Endothelial cell of umbilical vein (primary cell): ENCODE data around the gene SERPINA7.

Experiments
- CTCF ChIP-seq, 2 donors: IDR thresholded peaks; 1 replicate in 1 of 2; 2 replicates in 1 of 2; pipeline ENCODE4 v1.5.1; 2011; ENCODE audit warnings: low read length in 2 of 2, mild to moderate bottlenecking in 2 of 2, moderate library complexity in 2 of 2, control low read depth in 1 of 2, inconsistent platforms in 1 of 2, low read depth in 1 of 2; ENCODE audit not compliant: insufficient read depth in 1 of 2; ENCODE audit errors: extremely low read depth in 1 of 2
- EZH2 ChIP-seq: IDR thresholded peaks from 2 replicates; pipeline ENCODE4 v1.6.1; 2012; ENCODE audit warnings: borderline replicate concordance, low read depth, mild to moderate bottlenecking, moderate library complexity, low read length, inconsistent platforms; ENCODE audit not compliant: severe bottlenecking
- FOS ChIP-seq: IDR thresholded peaks from 2 replicates; pipeline ENCODE4 v1.6.1; 2011; ENCODE audit warnings: mild to moderate bottlenecking, low read length, moderate library complexity, borderline replicate concordance; ENCODE audit not compliant: insufficient read depth
- GATA2 ChIP-seq: IDR thresholded peaks from 2 replicates; pipeline ENCODE4 v1.7.0; 2011; ENCODE audit warnings: low read depth, mild to moderate bottlenecking, moderate library complexity, mixed read lengths, low read length; ENCODE audit not compliant: insufficient read length, insufficient read depth
- JUN ChIP-seq: IDR thresholded peaks from 2 replicates; pipeline ENCODE4 v1.6.1; 2011; ENCODE audit warnings: borderline replicate concordance, low read depth; ENCODE audit not compliant: insufficient read length, insufficient read depth
- MYC ChIP-seq: IDR thresholded peaks from one replicate; pipeline ENCODE4 v1.6.1; 2011; ENCODE audit warnings: mild to moderate bottlenecking, low read depth, low read length
- POLR2A ChIP-seq: IDR thresholded peaks from 2 replicates; pipeline ENCODE4 v1.6.1; 2012; ENCODE audit warnings: low read depth, mild to moderate bottlenecking, control low read depth, low read length
- POLR2AphosphoS5 ChIP-seq: IDR thresholded peaks from 2 replicates; pipeline ENCODE4 v1.6.1; 2012; ENCODE audit warnings: low read depth, mild to moderate bottlenecking, control low read depth, low read length, moderate library complexity; ENCODE audit not compliant: insufficient read depth
- TF ChIP-seq, protein P1 (sequence below): IDR thresholded peaks from 2 replicates; pipeline ENCODE4 v1.6.1; 2011; ENCODE audit not compliant: insufficient read depth, insufficient read length

DNA sequence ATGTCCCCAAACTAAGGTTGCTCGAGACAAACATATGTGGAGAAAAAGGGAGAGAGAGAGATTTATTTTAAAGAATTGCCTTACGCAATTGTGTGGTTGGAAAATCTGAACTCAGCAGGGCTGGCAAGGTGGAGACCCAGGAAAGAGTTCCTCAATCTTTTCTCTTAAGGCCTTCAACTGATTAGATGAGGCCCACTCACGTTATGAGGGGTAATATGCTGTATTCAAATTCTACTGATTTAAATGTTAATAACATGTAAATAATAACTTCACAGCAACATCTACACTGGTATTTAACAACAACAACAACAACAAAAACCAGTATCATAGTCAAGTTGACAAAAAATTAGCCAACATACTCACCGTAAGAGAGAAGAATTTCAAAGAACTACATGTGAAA, 14.6 kb downstream of the SERPINA7 start:
- TF ChIP-seq, protein P1, sequence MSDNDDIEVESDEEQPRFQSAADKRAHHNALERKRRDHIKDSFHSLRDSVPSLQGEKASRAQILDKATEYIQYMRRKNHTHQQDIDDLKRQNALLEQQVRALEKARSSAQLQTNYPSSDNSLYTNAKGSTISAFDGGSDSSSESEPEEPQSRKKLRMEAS, result no peak
- TF ChIP-seq POLR2A (no peak), GATA2 (no peak), CTCF (IDR thresholded peaks at IDR 0.05; ENCODE audit: extremely low read depth in 1 of 2, insufficient read depth in 1 of 2, low read depth in 1 of 2, low read length in 2 of 2) (no peak), FOS (no peak), EZH2 (no peak), POLR2AphosphoS5 (no peak), MYC (no peak), JUN (no peak)
